ENCODE measurements around the gene MEP1A. TPM values are rescaled to one million over a fixed set of nuclear protein-coding genes. Genes with fewer than 3 reads are reported as not detected.

Gene MEP1A
- total and polyA plus RNA-seq, 2 of the 13 experiments (the other 11 are each of a cell fraction or from before 2014, with no cell fraction given) = 0.24 to 0.83 TPM

GRCh38 chr6:46848684-46849360 lies 55.6 kb downstream of the MEP1A start (continued):
- TF ChIP-seq ZNF280B (CRISPR knock-in tag; IDR thresholded peaks at IDR 0.05; ENCODE audit: borderline replicate concordance) (peak; percentile 72; the same call in 1 of the 2 replicates), ZNF629 (CRISPR knock-in tag; conservative IDR thresholded peaks at IDR 0.05) (no peak), SMAD1 (CRISPR knock-in tag; IDR thresholded peaks at IDR 0.05; ENCODE audit: borderline replicate concordance, low read depth) (peak; percentile 59; the same call in 1 of the 2 replicates), ARNT2 (CRISPR knock-in tag; IDR thresholded peaks at IDR 0.05; ENCODE audit: low read depth) (peak; percentile 68; the same call in 1 of the 2 replicates), GATAD2A (CRISPR knock-in tag; IDR thresholded peaks at IDR 0.05) (peak; percentile 70), HIVEP1 (CRISPR knock-in tag; IDR thresholded peaks at IDR 0.05) (no peak), ZBTB43 (CRISPR knock-in tag; conservative IDR thresholded peaks at IDR 0.05) (no peak), DBP (CRISPR knock-in tag; IDR thresholded peaks at IDR 0.05; ENCODE audit: not compliant biosample characterization) (no peak), THAP9 (CRISPR knock-in tag; IDR thresholded peaks at IDR 0.05; ENCODE audit: borderline replicate concordance) (peak; percentile 37; the same call in 1 of the 2 replicates), ZNF580 (CRISPR knock-in tag; IDR thresholded peaks at IDR 0.05; ENCODE audit: borderline replicate concordance, low read depth) (peak; percentile 80; the same call in 1 of the 2 replicates), GPN1 (CRISPR knock-in tag; IDR thresholded peaks at IDR 0.05; ENCODE audit: borderline replicate concordance) (no peak), ZNF670 (CRISPR knock-in tag; IDR thresholded peaks at IDR 0.05; ENCODE audit: borderline replicate concordance) (no peak), TAF1 (CRISPR knock-in tag; IDR thresholded peaks at IDR 0.05) (no peak), ELK4 (CRISPR knock-in tag; IDR thresholded peaks at IDR 0.05; ENCODE audit: borderline replicate concordance) (no peak), ELF3 (CRISPR knock-in tag; IDR thresholded peaks at IDR 0.05) (peak; percentile 73), REXO4 (CRISPR knock-in tag; IDR thresholded peaks at IDR 0.05; ENCODE audit: borderline replicate concordance) (no peak), ZNF746 (CRISPR knock-in tag; IDR thresholded peaks at IDR 0.05) (no peak), HMGXB4 (CRISPR knock-in tag; IDR thresholded peaks at IDR 0.05; ENCODE audit: borderline replicate concordance in 1 of 2, low read depth in 1 of 2) (peak; percentile 89 to 90)

All from HepG2 (cell line).